Colonic mucosa (tissue), 4 donors: Measurements from ENCODE around the gene SLC7A4. TPM values are rescaled to one million over a fixed set of nuclear protein-coding genes. Genes with fewer than 3 reads are reported as not detected.

ENCODE experiments used
- DNase-seq: peaks from one replicate; pipeline ENCODE4 v3.0.0-alpha.2; 2020
- H3K27ac ChIP-seq: fragments of 200-600 bp; one replicate; pipeline ENCODE4 v1.8.0; 2021
- H3K27me3 ChIP-seq: fragments of 200-600 bp; one replicate; pipeline ENCODE4 v1.8.0; 2021
- H3K36me3 ChIP-seq: fragments of 200-600 bp; one replicate; pipeline ENCODE4 v1.8.0; 2021
- H3K4me1 ChIP-seq: fragments of 200-600 bp; one replicate; pipeline ENCODE4 v1.8.0; 2021; ENCODE audit warnings: mild to moderate bottlenecking
- H3K4me3 ChIP-seq: fragments of 200-600 bp; one replicate; pipeline ENCODE4 v1.8.0; 2021
- H3K9ac ChIP-seq, 2 donors: one replicate each; pipeline ENCODE4 v1.7.0; 2013; ENCODE audit warnings: control low read depth in 2 of 2, low read depth in 2 of 2, low read length in 2 of 2
- H3K9me3 ChIP-seq: fragments of 200-600 bp; one replicate; pipeline ENCODE4 v1.8.0; 2021
- CTCF ChIP-seq: fragments of 200-600 bp; IDR thresholded peaks from one replicate; pipeline ENCODE4 v1.8.0; 2022; ENCODE audit warnings: antibody characterized with exemption, mild to moderate bottlenecking
- intact Hi-C: fragments of 100-400 bp; cut with DNase I; formaldehyde crosslinking; loops from one replicate; pipeline ENCODE4 v1.14.1; 2022
- total RNA-seq, 2 donors: library from RNA; stranded (reverse); fragmentation: NEBNext Ultra II Directional in 1 of 2; extraction: Animal tissue kit (Norgen Biotek cat#: 25700) in 1 of 2; gene quantifications; one replicate each; pipeline ENCODE4 v1.2.1, GENCODE V29; 2021
- donor health status: healthy.
- donor health status: DM: no; HTN: no; CAD: no.
- donor health status: DM: no; HTN: no; CAD: no.

Gene SLC7A4
- total RNA-seq, 2 donors from 2014 or later, result 3.3 to 3.9 TPM

DNA sequence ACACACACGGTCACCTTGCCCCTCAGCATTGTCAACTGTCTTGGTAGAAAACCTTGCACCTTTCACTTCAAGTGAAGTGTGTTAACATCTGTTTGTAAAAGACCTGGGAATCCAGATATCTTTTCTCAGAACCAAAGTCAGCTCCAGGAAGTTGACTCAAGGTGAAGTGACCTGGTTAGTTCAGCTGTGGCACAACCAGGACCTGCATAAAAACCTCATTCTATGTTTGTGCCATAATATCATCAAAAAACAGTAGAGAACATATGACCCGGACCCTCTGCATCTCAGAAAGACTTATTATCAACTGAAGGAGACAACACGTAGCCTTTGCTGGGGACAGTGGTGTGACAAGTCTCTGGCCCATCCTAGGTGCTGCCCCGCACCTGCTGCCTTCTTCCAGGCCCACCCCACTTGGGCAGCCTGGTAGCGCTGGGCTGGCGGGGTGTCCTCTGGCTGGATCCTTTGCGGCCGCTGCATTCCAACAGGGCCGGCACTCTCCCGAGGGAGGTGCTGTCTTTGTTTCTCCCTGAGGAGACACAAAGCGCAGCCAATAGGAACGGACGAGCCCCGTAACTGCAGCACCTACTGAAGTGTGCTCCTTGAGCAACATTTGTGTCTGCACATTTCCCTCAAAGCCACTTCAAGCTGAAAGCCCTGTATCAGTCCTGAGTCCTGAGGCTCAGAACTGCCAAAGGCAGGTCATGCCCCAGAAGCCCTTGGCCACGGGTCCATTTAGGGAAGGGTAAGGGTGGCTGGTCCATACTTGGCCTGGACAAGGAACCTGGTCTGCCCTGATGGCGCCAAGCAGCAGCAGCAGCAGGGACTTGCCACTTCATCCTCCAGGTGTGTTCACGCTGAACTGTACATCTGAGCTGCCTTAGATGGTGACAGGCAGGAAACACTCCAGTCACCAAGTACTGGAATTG is 38.6 kb upstream of the SLC7A4 start:
- H3K36me3 ChIP-seq, result no peaks in the 10 kb centered on the region
- H3K27ac ChIP-seq, result no peak overlapping the region
- no peak for DNase-seq
- no peaks in the 10 kb centered on the region for H3K9me3 ChIP-seq
- H3K27me3 ChIP-seq, result no peaks in the 10 kb centered on the region
- no peaks in the 10 kb centered on the region for H3K4me1 ChIP-seq
- intact Hi-C loops, result loop anchor here (10.0 kb wide), 1 partner anchor 176 kb away; no protein-coding TSS in a partner anchor
- TF ChIP-seq CTCF, result no peak
- no peak overlapping the region for H3K4me3 ChIP-seq
- no peak overlapping the region for H3K9ac ChIP-seq

DNA sequence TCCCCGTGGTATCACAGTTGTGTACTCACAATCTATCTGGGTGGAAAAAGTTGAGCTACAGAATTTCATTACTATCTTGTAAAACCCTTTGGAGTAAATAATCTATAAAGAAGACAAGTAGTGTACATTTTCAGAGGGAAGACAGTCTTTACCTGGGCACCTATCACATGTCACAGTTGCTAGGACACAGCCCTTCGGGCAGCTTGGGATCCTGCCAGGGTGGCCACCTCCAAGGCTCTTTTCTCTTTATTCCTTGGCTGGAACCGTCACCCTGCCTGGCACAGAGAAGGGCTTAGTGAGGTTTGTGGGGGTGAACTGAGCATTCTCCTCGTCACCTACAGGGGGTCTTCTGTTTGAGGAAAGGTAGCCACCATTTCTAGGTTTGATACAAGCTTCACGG is 37.0 kb upstream of the SLC7A4 start:
- intact Hi-C loops, result no loop called here
- no peak for TF ChIP-seq CTCF
- H3K4me1 ChIP-seq, result no peaks in the 10 kb centered on the region
- H3K27me3 ChIP-seq, result no peaks in the 10 kb centered on the region
- H3K9me3 ChIP-seq, result no peaks in the 10 kb centered on the region
- no peak for DNase-seq
- H3K36me3 ChIP-seq, result no peaks in the 10 kb centered on the region
- H3K4me3 ChIP-seq, result no peak overlapping the region
- no peak overlapping the region for H3K27ac ChIP-seq
- no peak overlapping the region for H3K9ac ChIP-seq

DNA sequence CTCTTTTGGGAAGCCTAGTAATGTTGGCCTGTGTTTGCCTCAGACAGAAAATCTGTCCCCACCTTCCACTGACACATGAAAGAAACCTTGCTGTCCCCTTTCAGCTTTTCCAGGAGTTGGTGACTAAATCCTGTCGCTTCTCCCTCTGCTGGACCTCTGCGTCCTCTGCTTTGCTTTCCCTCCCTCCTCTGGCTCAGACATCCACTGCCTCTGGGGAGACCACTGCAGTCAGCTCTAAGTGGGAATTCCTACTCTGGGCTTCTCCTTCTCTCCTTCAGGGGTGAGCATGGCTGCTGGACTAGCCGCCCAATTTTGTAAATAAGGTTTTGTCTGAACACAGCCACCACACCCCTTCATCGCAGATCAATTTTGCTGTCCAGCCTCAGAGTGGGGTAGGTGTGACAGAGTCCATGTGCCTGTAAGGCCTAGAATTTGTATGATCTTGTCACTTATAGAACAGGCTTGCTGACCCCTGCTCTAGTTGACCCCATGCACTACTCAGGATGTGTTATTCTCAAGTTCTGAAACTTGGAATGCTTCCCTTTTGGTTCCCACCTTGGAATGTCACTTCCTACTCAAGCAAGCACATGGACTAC is 36.4 kb upstream of the SLC7A4 start:
- no peak for DNase-seq
- no peaks in the 10 kb centered on the region for H3K27me3 ChIP-seq
- no peaks in the 10 kb centered on the region for H3K9me3 ChIP-seq
- H3K27ac ChIP-seq, result no peak overlapping the region
- H3K9ac ChIP-seq, result no peak overlapping the region
- H3K4me1 ChIP-seq, result no peaks in the 10 kb centered on the region
- no peak for TF ChIP-seq CTCF
- H3K4me3 ChIP-seq, result no peak overlapping the region
- H3K36me3 ChIP-seq, result no peaks in the 10 kb centered on the region
- intact Hi-C loops, result no loop called here

DNA sequence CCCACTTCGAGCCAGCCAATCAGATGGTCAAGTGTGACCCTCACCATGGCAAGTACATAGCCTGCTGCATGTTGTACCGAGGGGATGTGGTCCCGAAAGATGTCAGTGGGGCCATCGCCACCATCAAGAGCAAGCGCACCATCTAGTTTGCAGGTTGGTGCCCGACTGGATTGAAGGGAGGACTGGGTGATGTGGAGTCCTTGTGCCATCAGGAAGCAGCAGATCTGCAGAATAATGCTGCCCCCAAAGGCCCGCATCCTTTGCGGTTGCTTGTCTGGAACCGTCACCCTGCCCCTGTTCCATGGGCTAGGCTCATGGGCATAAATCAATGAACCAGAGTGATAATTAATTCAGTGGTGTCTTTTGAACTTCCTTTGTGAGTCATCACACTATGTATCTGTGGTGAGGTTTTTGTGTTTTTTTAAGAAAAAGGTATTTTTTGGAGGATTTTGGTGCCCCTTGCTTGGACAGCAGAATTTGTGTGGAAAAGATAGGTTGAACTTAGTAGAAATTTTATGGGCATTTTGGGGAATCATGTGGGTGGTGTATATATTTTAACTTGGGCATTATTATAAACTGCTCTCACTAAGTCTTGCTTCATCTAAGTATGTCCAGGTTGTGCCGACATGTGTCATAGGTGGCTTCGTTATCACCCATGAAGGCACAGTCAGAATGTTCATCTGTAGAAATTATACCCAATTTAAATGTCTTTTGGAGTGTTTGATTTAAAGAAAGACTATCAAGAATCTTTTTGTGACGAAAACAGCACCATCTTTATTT is 35.7 kb upstream of the SLC7A4 start:
- intact Hi-C loops, result no loop called here
- DNase-seq, result no peak
- H3K9ac ChIP-seq, result no peak overlapping the region
- no peaks in the 10 kb centered on the region for H3K4me1 ChIP-seq
- no peaks in the 10 kb centered on the region for H3K9me3 ChIP-seq
- no peak overlapping the region for H3K4me3 ChIP-seq
- no peaks in the 10 kb centered on the region for H3K36me3 ChIP-seq
- no peak overlapping the region for H3K27ac ChIP-seq
- no peak for TF ChIP-seq CTCF
- no peaks in the 10 kb centered on the region for H3K27me3 ChIP-seq

DNA sequence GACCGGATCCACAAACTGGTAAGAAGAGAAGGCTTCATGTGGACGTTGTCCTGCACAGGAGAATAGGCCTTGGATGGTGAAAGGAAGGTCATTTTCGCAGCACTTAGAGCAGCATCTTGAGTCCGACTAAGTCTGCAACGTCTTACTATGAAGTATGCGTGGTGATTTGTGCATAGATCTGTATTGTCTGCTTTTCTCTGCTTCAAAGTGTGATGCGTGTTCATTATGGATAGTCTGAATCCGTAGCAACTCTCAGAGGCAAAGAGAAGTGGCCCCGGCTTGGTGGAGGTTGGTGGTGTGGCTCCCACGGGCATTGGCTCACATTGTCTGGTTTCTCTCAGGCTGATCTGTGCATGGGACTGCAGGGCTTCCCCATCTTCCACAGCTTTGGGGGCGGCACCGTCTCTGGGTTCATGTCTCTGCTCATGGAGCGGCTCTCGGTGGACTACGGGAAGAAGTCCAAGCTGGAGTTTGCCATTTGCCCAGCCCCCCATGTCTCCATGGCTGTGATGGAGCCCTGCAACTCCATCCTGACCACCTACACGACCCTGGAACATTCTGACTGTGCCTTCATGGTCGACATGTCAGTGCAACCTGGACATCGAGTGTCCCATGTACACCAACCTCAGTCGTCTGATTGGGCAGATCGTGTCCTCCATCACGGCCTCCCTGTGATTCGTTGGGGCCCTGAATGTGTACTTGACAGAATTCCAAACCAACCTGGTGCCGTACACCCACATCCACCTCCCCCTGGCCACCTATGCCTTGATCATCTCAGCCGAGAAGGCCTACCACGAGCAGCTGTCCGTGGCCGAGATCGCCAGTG is 34.9 kb upstream of the SLC7A4 start:
- Histone ChIP-seq H3K9me3 (no peaks in the 10 kb centered on the region), H3K4me3 (no peak overlapping the region), H3K4me1 (no peaks in the 10 kb centered on the region), H3K9ac (no peak overlapping the region), H3K27me3 (no peaks in the 10 kb centered on the region), H3K36me3 (no peaks in the 10 kb centered on the region), H3K27ac (no peak overlapping the region)
- intact Hi-C loops, result no loop called here
- DNase-seq, result no peak
- no peak for TF ChIP-seq CTCF
